ENCODE measurements around the gene KCNQ2.

- TF ChIP-seq CTCF (IDR thresholded peaks at IDR 0.05) (no peak), POLR2A (IDR thresholded peaks at IDR 0.05) (no peak)
These were observed 56.6 kb downstream of the KCNQ2 start for GRCh38 chr20:63415647-63416391.
